ENCODE results near the gene ECI1. TPM values are rescaled to one million over a fixed set of nuclear protein-coding genes. Genes with fewer than 3 reads are reported as not detected.

ECI1 gene
- total RNA-seq, 1 experiment from 2014 or later = 95.4 TPM

DNA sequence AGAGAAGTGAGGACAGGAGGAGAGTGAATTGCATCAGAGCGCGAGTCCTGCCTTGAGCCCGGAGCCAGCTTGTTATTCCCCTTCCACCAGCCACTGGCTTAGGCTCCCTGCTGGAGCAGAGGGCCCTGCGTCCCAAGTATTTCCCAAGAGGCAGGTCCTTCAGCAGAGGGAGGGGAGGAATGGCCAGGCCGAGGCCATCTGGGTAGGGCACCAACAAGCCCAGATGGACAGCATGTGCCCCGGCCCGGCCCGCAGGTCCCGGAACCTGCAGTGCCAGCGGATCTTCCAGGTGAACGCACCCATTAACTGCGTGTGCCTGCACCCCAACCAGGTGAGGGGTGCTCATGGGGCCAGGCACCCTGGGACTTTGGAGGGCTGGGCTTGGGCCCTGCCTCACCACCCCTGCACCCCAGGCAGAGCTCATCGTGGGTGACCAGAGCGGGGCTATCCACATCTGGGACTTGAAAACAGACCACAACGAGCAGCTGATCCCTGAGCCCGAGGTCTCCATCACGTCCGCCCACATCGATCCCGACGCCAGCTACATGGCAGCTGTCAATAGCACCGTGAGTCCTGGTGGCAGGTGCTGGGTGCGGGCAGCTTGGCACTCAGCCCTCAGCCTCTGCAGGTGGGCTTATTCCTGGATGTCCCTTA is 44.5 kb downstream of the ECI1 start:
- Histone ChIP-seq H4K8ac (replicated peaks; ENCODE audit: insufficient read length, low read depth, low read length) (no peak overlapping the region), H3K4ac (ENCODE audit: low read depth, low read length) (no peak overlapping the region), H2BK15ac (ENCODE audit: low read depth, low read length) (no peak overlapping the region; the same call in 1 of the 2 replicates), H3K4me1 (ENCODE audit: insufficient read depth, low read length) (no peaks in the 10 kb centered on the region; the same call in 1 of the 2 replicates), H3K23ac (ENCODE audit: insufficient read length, low read depth, low read length) (no peak overlapping the region), H3K79me2 (ENCODE audit: insufficient read depth, low read length) (no peaks in the 10 kb centered on the region), H3K27ac (ENCODE audit: insufficient read length, low read depth, low read length) (no peak overlapping the region), H4K5ac (ENCODE audit: insufficient read length, low read depth, low read length) (no peak overlapping the region), H3K4me2 (ENCODE audit: insufficient read depth, insufficient read length, low read length) (no peak overlapping the region), H3K23me2 (ENCODE audit: insufficient read length, low read depth, low read length, poor library complexity, severe bottlenecking) (peaks cover 12% of the 10 kb centered on the region), H4K20me1 (ENCODE audit: control insufficient read depth, insufficient read depth, insufficient read length) (no peaks in the 10 kb centered on the region), H3K14ac (ENCODE audit: insufficient read depth, low read length) (no peak overlapping the region; the same call in 1 of the 2 replicates), H4K91ac (ENCODE audit: insufficient read length, low read depth, low read length) (no peak overlapping the region), H3K9ac (ENCODE audit: extremely low read depth, insufficient read length, low read length) (no peak overlapping the region), H2AFZ (ENCODE audit: low read length) (no peak overlapping the region), H2AK5ac (ENCODE audit: insufficient read length, low read length) (no peak overlapping the region), H3K18ac (ENCODE audit: insufficient read length, low read depth, low read length) (no peak overlapping the region), H3K56ac (ENCODE audit: insufficient read length, low read depth, low read length) (no peak overlapping the region), H3K9me3 (ENCODE audit: control insufficient read depth, low read depth, low read length) (no peaks in the 10 kb centered on the region), H2BK5ac (ENCODE audit: insufficient read length, low read length) (no peak overlapping the region), H2BK12ac (ENCODE audit: insufficient read length, low read depth, low read length) (no peak overlapping the region), H3K79me1 (ENCODE audit: insufficient read depth, low read depth, low read length, poor library complexity, severe bottlenecking) (no peaks in the 10 kb centered on the region), H2BK20ac (ENCODE audit: low read depth, low read length, poor library complexity, severe bottlenecking) (no peak overlapping the region), H3T11ph (ENCODE audit: low read length) (no peak overlapping the region), H2BK120ac (ENCODE audit: low read depth, low read length, poor library complexity, severe bottlenecking) (no peak overlapping the region), H3K27me3 (ENCODE audit: insufficient read depth, low read length) (no peaks in the 10 kb centered on the region)
- no peak overlapping the region for H3K27ac Mint-ChIP-seq
- TF ChIP-seq, protein P1, sequence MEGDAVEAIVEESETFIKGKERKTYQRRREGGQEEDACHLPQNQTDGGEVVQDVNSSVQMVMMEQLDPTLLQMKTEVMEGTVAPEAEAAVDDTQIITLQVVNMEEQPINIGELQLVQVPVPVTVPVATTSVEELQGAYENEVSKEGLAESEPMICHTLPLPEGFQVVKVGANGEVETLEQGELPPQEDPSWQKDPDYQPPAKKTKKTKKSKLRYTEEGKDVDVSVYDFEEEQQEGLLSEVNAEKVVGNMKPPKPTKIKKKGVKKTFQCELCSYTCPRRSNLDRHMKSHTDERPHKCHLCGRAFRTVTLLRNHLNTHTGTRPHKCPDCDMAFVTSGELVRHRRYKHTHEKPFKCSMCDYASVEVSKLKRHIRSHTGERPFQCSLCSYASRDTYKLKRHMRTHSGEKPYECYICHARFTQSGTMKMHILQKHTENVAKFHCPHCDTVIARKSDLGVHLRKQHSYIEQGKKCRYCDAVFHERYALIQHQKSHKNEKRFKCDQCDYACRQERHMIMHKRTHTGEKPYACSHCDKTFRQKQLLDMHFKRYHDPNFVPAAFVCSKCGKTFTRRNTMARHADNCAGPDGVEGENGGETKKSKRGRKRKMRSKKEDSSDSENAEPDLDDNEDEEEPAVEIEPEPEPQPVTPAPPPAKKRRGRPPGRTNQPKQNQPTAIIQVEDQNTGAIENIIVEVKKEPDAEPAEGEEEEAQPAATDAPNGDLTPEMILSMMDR (conservative IDR thresholded peaks at IDR 0.05) = no peak
- no CpG with 5 or more reads among the region's 23 CpGs for WGBS (ENCODE audit: extremely low coverage, insufficient read length, low lambda C conversion rate)
- peak overlapping the region; percentile 76 to 84 for H3K4me3 Mint-ChIP-seq
- H3K4me1 Mint-ChIP-seq = peaks cover 8 to 9% of the 10 kb centered on the region in 2 experiments
- peaks cover 0 to 9% of the 10 kb centered on the region in 2 experiments; a peak in 1 of 5 replicates for H3K9me3 Mint-ChIP-seq
- peaks cover 16% of the 10 kb centered on the region for H3K27me3 Mint-ChIP-seq (ENCODE audit: low read depth)
- H3K36me3 Mint-ChIP-seq (ENCODE audit: insufficient read depth in 1 of 3, low read depth in 3 of 3) = peaks cover 7 to 32% (median 31%) of the 10 kb centered on the region in 3 experiments; a peak in 6 of 7 replicates
- no peak for DNase-seq
